GM20431 (cell line): ENCODE measurements around the gene TMEM108.

ENCODE experiments used
- in situ Hi-C: fragments of 300-500 bp; cut with MseI, MboI; formaldehyde crosslinking; loops from one replicate; pipeline ENCODE4 v1.15.0; 2020; ENCODE audit warnings: low sequenced_read_pairs; ENCODE audit not compliant: unreplicated experiment

TMEM108 gene

DNA sequence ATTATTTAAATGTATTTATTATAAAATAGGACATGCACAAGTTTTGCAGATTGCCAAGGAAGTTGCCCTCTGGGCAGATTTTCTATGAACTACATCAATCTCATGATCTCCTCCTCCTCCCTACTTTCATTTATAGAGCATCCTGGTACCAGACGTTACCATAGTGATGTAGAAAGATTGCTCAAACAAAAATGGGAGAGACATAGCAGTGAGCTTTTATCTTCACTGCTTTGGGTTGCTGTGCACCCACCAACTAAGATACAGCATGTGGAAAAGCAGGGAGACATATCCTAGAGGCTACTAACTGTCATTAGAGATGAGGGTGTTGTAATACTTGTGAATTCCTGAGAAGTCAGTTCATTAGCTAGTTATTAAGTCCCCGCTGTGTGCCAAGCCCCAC is 224.1 kb downstream of the TMEM108 start:
- in situ Hi-C loops: no loop called here

DNA sequence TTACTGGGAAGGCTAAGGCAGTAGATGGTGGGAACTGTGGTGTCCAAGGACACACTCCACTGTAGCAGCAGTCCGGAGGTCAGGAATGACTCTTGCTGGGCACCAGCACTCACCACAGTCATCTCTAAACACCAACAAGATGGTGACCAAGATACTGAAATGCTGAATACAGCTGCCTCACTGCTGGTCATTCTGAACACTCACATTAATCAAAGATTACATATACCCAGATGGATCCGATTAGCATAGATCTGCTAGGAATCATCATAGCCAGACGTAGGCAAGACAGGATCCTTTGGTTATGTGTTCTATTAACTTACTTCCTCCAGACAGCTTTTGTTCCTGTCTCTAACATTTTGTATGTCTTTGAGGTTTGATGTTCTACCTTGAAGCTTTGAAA is 226.7 kb downstream of the TMEM108 start:
- in situ Hi-C loops: no loop called here

DNA sequence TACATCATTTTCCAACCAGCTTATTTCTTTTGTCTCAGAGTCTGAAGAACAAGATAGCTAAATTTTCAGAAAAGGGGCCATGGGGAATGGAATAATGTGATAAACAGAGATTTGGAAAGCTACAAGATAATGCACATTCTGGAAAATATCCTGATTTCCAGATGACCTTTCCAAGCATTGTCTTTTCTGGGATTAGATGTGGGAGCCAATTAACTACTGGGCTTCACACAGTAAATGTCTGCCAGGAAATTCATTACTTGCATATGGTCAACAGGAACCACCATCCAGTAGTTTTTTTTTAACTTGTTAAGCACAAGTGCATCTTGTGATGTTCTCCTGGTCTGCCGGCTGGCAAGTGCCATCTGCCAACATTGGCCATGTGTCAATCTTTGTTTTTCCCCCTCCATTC is 230.5 kb downstream of the TMEM108 start:
- in situ Hi-C loops: no loop called here

DNA sequence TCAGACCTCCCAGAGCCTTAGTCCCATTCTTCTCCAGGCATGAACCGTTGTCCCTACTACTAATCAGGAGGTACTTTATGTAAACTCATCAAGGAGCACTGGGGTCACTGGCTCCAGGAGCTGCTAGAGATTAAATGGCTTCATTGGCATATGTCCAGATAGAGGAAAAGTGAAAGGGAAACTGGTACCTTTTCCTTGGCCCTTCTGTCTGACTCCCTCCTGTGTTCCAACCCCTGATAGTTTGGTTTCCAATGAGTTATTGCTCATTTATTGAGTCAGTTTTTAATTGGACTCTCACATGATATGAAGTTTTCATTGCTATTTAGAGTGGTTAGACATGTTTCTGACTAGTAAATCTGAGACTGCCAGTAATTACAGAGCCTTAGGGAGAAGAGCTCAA is 231.2 kb downstream of the TMEM108 start:
- in situ Hi-C loops: no loop called here

GRCh38 chr3:133270631-133271030 is 232.4 kb downstream of the TMEM108 start:
- in situ Hi-C loops: no loop called here

- in situ Hi-C loops: no loop called here
Observed at GRCh38 chr3:133271042-133271441, 232.9 kb downstream of the TMEM108 start.

GRCh38 chr3:133271539-133271938 is 233.3 kb downstream of the TMEM108 start:
- in situ Hi-C loops: no loop called here

GRCh38 chr3:133273346-133273745 is 235.2 kb downstream of the TMEM108 start:
- in situ Hi-C loops: no loop called here

DNA sequence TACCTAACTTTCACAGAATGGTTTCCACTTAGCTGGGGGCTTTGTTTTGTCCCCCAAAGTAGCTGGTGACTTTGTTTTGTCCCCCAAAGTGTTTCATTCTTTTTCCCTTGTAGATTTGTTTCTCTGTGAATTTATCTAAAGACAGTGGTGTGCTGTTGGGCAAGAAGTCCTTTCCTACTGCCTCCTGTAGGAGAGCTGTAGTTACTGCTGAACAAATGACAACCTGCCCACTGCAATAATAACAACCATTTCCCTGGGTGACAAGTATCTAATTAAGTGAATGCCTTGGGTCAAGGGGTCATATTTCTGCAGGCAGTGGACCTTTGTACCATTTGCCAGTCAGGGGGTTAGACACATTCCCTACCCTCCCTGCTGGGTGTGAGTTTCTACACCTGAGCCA is 236.3 kb downstream of the TMEM108 start:
- in situ Hi-C loops: no loop called here

DNA sequence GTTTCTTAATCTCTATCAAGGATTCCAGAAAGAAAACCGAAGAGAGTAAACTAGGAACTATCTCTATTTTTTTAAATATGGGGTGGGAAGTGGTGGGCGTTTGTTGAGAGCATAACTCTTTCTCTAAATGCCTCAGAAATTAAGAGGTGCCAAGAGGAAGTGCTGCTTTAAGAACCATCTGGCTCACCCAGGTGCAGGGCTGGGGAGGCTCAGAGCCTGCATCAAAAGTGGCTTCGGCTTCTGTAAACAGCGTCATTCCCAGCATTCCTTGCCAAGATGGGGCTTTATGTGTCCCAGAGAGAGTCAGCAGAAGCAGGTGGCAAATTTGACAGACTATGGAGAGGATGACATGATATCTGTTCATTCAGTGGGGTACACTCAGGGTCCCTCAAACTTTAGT is 238.4 kb downstream of the TMEM108 start:
- in situ Hi-C loops: no loop called here

DNA sequence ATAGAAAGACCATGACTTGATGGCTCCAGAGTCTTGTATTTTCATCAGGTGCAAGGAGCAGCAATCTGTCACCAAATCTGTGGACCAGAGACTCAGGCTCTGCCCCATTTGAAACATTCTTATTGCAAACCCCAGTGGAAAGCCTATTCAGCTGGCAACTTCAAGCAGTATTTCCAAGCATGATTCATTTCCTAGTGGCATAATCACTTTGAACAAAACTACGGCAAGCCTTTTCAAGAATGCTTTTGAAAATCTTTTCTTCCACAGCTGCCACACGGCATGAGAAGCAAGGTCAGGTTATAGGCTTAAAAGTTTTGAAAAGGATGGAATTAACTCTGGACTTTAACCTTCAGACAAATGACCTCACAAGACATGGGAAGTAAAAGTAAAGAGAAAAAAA is 239.6 kb downstream of the TMEM108 start:
- in situ Hi-C loops: no loop called here

- in situ Hi-C loops: no loop called here
Observed at GRCh38 chr3:133278260-133279043, 240.3 kb downstream of the TMEM108 start.

- in situ Hi-C loops: no loop called here
Observed at GRCh38 chr3:133280586-133280985, 242.4 kb downstream of the TMEM108 start.

DNA sequence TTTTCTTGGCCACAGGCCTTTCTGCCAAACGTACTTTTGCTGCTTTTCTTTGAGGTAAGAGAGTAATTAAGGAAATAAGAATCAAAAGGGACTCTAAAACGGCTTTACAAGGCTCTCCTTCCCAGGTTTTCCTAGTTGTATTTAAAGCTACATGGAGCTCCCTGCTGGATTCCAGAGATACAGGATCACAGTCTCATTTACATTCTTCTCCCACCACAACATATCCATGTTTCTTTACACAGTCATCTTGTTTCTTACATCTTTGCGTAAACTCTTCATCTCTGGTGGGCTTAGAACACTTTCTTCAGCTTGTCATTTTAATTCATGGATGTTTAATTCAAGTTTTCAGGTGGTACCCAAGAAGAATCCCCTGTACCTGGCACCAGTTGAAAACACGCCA is 244.0 kb downstream of the TMEM108 start:
- in situ Hi-C loops: no loop called here

DNA sequence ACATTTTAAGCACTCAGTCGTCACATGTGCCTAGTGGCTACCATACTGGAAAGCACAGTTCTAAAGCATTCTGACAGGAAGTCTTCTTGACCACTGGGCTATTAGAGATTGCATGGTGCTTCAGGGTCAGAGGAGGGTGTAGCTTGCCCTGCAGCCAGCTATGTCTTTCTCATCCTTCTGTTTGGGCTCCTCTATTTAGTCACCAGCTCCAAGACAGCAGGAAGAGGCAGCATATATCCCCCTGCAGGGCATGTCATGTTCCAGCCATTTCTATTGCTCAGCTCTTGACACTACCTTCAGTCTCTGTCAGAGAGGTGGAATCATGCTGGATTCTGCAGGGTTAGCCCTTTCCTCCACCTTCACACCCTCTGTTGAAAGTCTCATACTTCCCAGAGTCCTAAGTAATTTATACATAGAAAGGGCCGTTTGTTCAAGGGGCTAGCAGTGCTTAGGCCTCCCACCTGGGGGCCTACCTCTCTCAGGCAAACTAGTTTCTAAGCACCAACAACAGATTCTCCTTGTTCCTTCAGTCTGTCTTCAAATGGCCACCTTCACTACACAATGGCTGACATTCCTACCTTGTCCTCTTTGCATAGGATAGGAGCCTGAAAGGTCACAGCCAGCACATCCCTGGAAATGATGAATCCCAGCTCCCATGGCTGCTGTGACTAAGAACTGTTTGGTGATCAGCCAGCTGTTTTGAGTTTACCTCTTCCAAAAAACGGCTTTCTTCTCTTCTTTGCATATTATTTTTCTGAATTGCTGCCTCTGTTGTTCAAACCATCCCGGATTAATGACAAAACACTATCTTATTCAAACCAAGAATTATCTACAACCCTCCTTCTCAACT is 246.0 kb downstream of the TMEM108 start:
- in situ Hi-C loops: no loop called here

DNA sequence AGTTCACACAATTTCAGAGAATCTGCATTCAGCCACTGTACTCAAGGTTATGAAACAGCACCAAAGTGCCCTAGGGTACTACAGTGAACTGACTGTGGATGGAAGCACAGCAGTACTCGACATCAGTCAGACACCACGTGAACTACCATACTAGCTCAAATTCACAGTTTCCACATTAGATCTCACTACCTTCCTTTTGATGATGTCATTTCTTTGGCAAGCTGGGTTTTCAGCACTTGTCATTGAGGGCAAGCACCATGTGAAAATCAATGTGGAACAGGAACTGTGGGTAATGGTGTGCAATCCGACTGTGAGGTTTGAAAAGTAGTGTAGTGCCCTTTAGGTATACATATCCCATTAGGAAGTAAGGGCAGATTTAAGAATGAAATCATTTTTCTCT is 251.1 kb downstream of the TMEM108 start:
- in situ Hi-C loops: no loop called here

DNA sequence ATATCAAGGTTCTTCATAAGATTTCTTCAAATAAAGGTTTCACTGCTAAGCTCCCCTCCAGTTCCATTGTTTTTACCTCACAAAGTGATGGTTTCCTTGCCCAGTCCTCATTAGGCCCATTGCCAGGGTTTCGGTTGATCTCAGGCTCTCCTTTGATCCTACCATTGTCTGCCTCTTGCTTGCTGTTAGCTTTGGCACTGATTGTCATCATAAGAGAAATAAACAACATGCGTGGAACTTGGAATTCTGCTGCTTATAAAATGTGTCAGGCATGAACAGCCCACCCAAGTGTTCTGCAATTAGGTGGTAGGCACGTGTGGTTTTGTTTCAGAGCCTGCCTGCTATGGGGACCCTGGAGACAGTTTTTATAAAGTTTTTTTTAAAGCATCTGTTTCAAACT is 254.1 kb downstream of the TMEM108 start:
- in situ Hi-C loops: no loop called here

- in situ Hi-C loops: no loop called here
Observed at GRCh38 chr3:133293397-133294110, 255.4 kb downstream of the TMEM108 start.

DNA sequence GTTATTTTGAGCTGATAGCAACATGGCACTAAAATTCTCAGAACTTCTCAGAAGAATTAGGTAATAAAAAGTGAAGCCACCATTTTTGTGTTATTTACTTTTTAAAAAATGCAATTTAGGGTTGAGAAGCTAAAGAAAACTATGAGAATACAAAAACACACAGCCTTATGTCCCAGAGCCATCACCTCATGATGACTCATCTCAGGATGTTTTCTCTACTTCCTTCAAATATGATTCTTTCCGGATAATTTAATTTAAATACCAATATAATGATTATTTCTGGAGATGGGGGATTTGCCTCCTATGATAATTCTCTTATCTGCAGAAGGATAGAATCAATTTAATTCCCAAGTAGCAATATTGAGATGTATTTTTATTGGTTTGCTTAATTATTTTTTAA is 256.1 kb downstream of the TMEM108 start:
- in situ Hi-C loops: no loop called here

- in situ Hi-C loops: no loop called here
Observed at GRCh38 chr3:133295199-133295901, 257.2 kb downstream of the TMEM108 start.
